ENCODE measurements around the gene TNPO3. TPM values are rescaled to one million over a fixed set of nuclear protein-coding genes. Genes with fewer than 3 reads are reported as not detected.

TNPO3 gene
- total and polyA plus RNA-seq, 10 of the 15 experiments (the other 5 are each of a cell fraction or from before 2014, with no cell fraction given), result 17.6 to 91.8 (median 65.9) TPM

DNA sequence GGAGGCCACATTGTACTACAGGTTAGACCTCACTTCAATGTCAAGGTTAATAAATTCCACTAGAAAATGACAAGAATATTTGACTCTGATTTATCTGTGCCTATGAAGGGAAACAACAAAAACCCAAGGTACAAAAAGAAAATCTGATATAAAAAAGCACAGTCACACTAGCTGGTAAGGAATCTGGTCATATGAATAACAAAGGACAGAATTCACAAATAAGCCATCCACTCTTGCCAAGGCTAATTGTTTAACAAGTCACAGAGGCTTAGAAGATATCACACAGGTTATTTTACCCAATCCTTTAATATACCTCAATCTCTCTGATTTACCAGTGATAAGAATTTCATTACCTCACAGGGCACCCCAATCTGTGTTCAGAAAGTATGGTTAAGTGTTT lies 69.3 kb downstream of the TNPO3 start:
- no peak for DNase-seq (ENCODE audit: low read depth, low spot score)
- intact Hi-C loops (cut with micrococcal nuclease; ENCODE audit: unreplicated experiment) (no loop called here), in situ Hi-C loops (cut with MboI) (no loop called here)
- peaks cover 6 to 26% of the 10 kb centered on the region in 2 experiments for H3K36me3 ChIP-seq (ENCODE audit: control insufficient read depth in 2 of 2, insufficient read depth in 2 of 2, low read length in 1 of 2)
- ChIA-PET CTCF (interaction anchor here (1.0 kb wide), 1 partner anchor 106 kb away, joined by 4 read pairs; no protein-coding TSS in a partner anchor), RAD21 (ENCODE audit: unreplicated experiment) (no interaction called here), SMC1A (ENCODE audit: uncharacterized antibody, unreplicated experiment) (interaction anchor here (0.6 to 1.3 kb wide), 3 partner anchors 22 to 178 kb away, joined by 3 read pairs; no protein-coding TSS in a partner anchor), POLR2A (interaction anchor here (0.6 kb wide), 1 partner anchor 181 kb away, joined by 3 read pairs; no protein-coding TSS in a partner anchor)
- H3K4me1 ChIP-seq (ENCODE audit: control insufficient read depth, insufficient read depth, low read length), result no peaks in the 10 kb centered on the region
- no peaks in the 10 kb centered on the region for H4K20me1 ChIP-seq (ENCODE audit: control insufficient read depth, insufficient read depth)
- H3K4me2 ChIP-seq (ENCODE audit: control insufficient read depth, insufficient read depth), result no peak overlapping the region
- ATAC-seq, result no peak
- H3K27me3 ChIP-seq (replicated peaks in 1 of 2; ENCODE audit: control insufficient read depth in 2 of 2, insufficient read depth in 2 of 2, low read length in 1 of 2), result no peaks in the 10 kb centered on the region
- H3K27ac ChIP-seq (ENCODE audit: control insufficient read depth, insufficient read depth), result no peak overlapping the region
- no peak for FAIRE-seq
- TF ChIP-seq, protein P1, sequence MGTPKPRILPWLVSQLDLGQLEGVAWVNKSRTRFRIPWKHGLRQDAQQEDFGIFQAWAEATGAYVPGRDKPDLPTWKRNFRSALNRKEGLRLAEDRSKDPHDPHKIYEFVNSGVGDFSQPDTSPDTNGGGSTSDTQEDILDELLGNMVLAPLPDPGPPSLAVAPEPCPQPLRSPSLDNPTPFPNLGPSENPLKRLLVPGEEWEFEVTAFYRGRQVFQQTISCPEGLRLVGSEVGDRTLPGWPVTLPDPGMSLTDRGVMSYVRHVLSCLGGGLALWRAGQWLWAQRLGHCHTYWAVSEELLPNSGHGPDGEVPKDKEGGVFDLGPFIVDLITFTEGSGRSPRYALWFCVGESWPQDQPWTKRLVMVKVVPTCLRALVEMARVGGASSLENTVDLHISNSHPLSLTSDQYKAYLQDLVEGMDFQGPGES (IDR thresholded peaks at IDR 0.05), result no peak
- TF ChIP-seq, protein P2, sequence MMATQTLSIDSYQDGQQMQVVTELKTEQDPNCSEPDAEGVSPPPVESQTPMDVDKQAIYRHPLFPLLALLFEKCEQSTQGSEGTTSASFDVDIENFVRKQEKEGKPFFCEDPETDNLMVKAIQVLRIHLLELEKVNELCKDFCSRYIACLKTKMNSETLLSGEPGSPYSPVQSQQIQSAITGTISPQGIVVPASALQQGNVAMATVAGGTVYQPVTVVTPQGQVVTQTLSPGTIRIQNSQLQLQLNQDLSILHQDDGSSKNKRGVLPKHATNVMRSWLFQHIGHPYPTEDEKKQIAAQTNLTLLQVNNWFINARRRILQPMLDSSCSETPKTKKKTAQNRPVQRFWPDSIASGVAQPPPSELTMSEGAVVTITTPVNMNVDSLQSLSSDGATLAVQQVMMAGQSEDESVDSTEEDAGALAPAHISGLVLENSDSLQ (IDR thresholded peaks at IDR 0.05), result no peak
- TF ChIP-seq, protein P3, sequence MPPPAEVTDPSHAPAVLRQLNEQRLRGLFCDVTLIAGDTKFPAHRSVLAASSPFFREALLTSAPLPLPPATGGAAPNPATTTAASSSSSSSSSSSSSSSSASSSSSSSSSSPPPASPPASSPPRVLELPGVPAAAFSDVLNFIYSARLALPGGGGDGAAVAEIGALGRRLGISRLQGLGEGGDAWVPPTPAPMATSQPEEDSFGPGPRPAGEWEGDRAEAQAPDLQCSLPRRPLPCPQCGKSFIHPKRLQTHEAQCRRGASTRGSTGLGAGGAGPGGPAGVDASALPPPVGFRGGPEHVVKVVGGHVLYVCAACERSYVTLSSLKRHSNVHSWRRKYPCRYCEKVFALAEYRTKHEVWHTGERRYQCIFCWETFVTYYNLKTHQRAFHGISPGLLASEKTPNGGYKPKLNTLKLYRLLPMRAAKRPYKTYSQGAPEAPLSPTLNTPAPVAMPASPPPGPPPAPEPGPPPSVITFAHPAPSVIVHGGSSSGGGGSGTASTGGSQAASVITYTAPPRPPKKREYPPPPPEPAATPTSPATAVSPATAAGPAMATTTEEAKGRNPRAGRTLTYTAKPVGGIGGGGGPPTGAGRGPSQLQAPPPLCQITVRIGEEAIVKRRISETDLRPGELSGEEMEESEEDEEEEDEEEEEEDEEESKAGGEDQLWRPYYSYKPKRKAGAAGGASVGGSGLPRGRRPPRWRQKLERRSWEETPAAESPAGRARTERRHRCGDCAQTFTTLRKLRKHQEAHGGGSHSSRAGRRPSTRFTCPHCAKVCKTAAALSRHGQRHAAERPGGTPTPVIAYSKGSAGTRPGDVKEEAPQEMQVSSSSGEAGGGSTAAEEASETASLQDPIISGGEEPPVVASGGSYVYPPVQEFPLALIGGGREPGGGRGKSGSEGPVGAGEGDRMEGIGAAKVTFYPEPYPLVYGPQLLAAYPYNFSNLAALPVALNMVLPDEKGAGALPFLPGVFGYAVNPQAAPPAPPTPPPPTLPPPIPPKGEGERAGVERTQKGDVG (CRISPR knock-in tag; IDR thresholded peaks at IDR 0.05), result no peak
- TF ChIP-seq NR2F1 (conservative IDR thresholded peaks at IDR 0.05) (no peak), SMAD1 (IDR thresholded peaks at IDR 0.05; ENCODE audit: low read depth, partially characterized antibody) (no peak), HCFC1 (IDR thresholded peaks at IDR 0.05; ENCODE audit: low read length) (no peak), NRF1 (conservative IDR thresholded peaks at IDR 0.05; ENCODE audit: low read depth, low read length) (no peak)
- TF ChIP-seq, protein P4, sequence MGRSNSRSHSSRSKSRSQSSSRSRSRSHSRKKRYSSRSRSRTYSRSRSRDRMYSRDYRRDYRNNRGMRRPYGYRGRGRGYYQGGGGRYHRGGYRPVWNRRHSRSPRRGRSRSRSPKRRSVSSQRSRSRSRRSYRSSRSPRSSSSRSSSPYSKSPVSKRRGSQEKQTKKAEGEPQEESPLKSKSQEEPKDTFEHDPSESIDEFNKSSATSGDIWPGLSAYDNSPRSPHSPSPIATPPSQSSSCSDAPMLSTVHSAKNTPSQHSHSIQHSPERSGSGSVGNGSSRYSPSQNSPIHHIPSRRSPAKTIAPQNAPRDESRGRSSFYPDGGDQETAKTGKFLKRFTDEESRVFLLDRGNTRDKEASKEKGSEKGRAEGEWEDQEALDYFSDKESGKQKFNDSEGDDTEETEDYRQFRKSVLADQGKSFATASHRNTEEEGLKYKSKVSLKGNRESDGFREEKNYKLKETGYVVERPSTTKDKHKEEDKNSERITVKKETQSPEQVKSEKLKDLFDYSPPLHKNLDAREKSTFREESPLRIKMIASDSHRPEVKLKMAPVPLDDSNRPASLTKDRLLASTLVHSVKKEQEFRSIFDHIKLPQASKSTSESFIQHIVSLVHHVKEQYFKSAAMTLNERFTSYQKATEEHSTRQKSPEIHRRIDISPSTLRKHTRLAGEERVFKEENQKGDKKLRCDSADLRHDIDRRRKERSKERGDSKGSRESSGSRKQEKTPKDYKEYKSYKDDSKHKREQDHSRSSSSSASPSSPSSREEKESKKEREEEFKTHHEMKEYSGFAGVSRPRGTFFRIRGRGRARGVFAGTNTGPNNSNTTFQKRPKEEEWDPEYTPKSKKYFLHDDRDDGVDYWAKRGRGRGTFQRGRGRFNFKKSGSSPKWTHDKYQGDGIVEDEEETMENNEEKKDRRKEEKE (IDR thresholded peaks at IDR 0.05), result no peak
- H3K4me3 ChIP-seq, result no peak overlapping the region
- no peaks in the 10 kb centered on the region for H3K9me3 ChIP-seq (replicated peaks; ENCODE audit: control insufficient read depth, insufficient read depth, low read length)
- H2AFZ ChIP-seq (ENCODE audit: control insufficient read depth, low read depth, low read length), result no peak overlapping the region
- H3K9ac ChIP-seq (ENCODE audit: control insufficient read depth, insufficient read depth, low read length), result no peak overlapping the region
- BruUV-seq (replicated peaks), result no TSS peak
- H3K79me2 ChIP-seq (ENCODE audit: control insufficient read depth, insufficient read depth, low read length), result no peaks in the 10 kb centered on the region
